CD4-positive, alpha-beta T cell treated with Interleukin-12 subunit alpha and Interleukin-12 subunit beta, for 1 hour (primary cell): ENCODE data around the gene IGF1.
"Not testable (repeated sequence)": the region's sequence is repeated elsewhere in the genome, so short reads cannot be mapped to it uniquely, and the experiment has no call there.

ENCODE experiments used
- DNase-seq: peaks from one replicate; pipeline ENCODE4 v3.0.0-alpha.2; 2020

IGF1 gene

GRCh38 chr12:102454808-102455760, 25.3 kb downstream of the IGF1 start:
- no peak for DNase-seq

- DNase-seq = no peak
These were observed 26.0 kb downstream of the IGF1 start for GRCh38 chr12:102454330-102454729.

- no peak for DNase-seq
These were observed 27.8 kb downstream of the IGF1 start for GRCh38 chr12:102452605-102453004.

GRCh38 chr12:102449018-102449417, 31.3 kb downstream of the IGF1 start:
- not testable (repeated sequence) for DNase-seq

DNA sequence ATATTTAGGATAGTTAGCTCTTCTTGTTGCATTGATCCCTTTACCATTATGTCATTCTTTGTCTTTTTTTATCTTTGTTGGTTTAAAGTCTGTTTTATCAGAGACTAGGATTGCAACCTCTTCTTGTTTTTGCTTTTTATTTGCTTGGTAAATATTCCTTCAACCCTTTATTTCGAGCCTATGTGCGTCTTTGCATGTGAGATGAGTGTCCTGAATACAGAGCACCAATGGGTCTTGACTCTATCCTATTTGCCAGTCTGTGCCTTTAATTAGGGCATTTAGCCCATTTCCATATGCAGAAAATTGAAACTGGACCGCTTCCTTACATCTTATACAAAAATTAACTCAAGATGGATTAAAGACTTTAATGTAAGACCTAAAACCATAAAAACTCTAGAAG, 32.9 kb downstream of the IGF1 start:
- not testable (repeated sequence) for DNase-seq

- DNase-seq = no peak
These were observed 35.7 kb downstream of the IGF1 start for GRCh38 chr12:102444707-102445106.

DNA sequence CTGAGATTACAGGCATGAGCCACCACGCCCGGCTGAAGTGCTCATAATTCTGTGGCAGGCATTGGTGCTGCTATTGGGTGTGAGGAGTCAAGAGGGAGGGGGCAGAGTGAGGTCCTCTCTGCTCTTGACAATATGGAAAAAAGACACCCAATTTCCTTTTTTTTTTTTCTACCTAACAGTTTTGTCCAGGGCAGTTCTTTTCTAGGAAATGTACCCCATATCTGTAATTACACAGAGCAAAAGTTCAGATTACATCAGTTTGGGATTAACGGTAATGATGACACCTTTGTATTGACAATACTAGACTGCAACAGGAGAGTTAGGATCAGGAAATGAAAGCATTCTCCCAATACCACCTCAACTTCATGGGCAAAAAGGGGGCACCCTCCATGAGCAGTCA, 36.3 kb downstream of the IGF1 start:
- DNase-seq = no peak

GRCh38 chr12:102441077-102441596, 39.2 kb downstream of the IGF1 start:
- DNase-seq = no peak

- no peak for DNase-seq
These were observed 40.6 kb downstream of the IGF1 start for GRCh38 chr12:102439426-102440405.

- no peak for DNase-seq
These were observed 41.5 kb downstream of the IGF1 start for GRCh38 chr12:102438827-102439210.

DNA sequence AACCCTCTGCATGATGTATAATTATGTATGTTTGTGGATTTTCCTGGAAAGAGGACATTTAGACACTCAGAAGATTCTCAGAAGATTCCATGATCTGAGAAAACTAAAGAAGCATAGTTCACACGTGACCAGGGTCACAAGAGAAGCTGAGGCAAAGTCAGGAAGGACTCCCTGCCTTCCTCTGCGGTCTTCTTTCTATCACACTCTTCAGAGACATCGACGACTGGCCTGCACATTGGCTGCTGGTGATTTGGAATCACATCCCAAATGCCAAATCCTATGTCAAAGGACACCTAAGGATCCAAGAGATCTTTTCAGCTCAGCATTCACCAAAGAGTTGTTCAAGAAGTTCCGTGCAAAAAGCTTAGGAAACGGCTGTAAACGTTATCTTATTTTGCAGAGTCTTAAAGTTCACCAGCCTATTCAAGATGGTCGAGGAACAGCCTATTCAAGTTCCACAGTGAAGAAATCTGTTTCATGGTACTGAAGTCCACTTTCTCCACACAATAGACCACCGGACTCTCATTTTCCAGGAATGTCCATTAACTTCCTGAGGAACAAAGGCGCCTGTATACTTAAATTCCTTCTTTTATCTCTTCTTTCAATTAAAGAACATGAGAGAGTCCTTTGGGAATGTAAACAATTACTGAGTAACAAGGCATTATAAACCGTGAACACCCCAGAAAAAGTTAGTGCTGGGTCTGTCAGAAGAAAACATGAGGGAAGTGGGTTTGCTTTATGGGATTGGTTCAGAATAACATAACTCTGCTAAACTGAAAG, 42.1 kb downstream of the IGF1 start:
- no peak for DNase-seq

DNA sequence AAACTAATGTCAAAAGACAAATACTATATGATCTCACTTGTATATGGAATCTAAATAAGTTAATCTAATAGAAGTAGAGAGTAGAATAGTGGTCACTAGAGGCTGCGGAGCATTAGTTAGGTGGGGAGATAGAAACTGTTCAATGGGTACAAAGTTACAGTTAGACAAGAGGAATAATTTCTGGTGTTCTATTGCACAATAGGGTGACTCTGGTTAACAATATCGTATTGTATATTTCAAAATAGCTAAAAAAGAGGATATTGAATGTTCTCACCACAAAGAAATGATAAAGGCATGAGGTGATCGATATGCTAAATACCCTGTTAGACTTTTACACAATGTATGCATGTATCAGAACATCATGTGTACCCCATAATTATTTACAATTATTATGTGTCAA, 42.9 kb downstream of the IGF1 start:
- no peak for DNase-seq

DNA sequence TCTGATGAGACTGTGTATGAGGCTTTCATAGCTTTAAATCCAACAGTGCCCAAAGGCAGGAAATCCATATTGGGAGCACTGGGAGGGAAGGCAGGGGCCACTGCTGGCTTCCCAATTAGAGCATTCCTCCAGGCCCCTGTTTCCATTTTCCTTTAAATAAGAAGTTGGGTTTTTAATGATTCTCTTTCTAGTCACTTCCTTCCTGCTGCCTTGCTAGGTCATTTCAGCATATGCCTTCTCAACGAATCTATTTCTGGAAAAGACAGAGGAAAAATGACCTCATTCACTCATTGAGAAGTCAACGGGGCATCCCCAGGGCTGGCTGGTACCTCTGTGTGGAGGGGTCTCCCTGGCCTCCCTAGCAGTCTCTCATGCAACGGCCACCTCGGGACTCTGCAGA, 43.5 kb downstream of the IGF1 start:
- DNase-seq = no peak

DNA sequence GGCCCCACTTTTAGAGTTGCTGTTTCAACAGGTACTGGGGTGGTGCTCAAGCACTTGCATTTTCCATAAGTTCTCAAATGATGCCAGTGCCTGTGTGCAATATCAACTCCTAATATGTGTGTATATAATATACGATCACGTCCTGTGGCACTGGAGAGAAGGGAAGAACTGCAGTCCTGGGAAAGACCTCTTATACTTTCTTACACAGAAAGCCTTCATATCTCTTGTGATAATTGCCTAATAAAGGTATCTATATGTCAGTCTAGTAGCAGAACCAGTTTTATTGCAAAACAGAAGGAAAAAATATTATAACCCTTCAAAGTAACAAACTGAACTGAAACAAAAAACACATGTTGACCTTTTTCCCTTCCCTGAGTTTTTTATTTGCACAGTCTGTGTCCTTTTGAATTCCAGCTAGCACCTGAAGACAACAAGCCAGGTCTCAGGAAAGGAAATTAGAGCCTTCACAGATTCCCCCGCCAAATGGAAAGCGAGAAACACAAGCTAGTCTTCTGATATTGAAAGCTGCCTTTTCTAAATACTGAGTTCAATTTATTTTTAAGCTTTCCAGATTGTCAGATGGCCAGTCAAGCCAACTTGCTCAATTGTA, 44.4 kb downstream of the IGF1 start:
- no peak for DNase-seq

GRCh38 chr12:102433304-102433703, 47.1 kb downstream of the IGF1 start:
- no peak for DNase-seq

DNA sequence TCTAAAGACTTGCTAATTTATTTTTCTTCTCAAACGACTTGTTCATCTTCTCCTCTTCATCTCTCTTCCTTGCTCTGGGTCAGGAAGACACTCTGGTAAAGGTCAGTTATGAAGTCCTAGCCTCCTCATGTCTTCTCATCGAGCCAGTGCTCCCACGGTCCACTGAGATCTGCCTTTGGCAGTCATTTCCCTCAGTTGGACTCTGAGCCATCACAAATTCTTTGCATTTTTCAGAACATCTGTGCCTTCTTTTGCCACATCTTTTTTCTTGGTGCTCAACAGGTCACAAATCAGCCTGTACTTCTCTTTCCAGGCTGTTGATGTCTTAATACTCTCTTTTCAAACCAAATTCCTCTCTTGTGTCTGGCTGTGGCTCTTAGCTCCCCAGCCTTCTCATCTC, 49.7 kb downstream of the IGF1 start:
- no peak for DNase-seq

DNA sequence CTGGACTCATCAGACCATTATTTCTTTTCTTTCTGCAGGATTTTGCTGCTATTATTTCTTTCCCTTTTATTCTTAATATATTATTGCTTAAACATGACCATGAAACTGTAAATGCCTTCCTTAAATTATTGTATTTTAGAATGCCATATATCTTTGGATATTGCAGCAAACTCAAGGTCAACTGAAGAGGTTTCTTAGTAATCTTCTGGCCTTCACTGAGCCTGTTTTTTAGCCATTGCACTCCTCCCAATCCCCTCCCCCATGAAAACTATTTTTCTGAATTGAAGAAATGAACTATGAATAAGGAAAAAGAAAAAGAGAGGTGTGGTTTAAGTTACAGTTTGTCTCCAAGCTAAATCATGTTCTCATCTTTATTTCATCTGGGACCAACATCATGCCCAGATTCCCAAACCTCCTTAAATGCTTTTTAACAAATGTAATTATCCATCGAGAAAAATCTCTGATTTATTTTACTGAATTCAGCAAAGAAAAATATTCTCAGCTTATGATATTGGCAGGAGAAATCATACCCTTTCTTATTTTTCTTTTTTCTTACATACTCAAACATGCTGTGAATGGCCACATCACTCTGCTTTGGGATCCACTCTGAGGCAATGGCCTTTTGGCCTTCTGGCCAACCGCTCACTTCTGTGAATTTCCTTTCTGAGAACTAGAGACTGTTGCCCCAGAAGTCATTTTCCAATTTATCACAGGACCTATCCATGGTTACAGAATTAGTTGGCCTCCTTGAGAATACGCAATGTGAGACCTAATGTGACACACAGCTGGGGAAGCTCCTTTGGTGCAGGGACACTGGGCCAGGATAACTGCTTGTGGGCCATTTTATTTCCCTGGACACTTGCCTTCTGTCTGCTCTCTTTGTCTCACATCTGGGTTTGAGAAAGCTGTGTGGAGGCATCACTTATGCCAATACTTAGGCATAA, 50.9 kb downstream of the IGF1 start:
- no peak for DNase-seq

GRCh38 chr12:102427543-102427941, 52.8 kb downstream of the IGF1 start:
- no peak for DNase-seq

DNA sequence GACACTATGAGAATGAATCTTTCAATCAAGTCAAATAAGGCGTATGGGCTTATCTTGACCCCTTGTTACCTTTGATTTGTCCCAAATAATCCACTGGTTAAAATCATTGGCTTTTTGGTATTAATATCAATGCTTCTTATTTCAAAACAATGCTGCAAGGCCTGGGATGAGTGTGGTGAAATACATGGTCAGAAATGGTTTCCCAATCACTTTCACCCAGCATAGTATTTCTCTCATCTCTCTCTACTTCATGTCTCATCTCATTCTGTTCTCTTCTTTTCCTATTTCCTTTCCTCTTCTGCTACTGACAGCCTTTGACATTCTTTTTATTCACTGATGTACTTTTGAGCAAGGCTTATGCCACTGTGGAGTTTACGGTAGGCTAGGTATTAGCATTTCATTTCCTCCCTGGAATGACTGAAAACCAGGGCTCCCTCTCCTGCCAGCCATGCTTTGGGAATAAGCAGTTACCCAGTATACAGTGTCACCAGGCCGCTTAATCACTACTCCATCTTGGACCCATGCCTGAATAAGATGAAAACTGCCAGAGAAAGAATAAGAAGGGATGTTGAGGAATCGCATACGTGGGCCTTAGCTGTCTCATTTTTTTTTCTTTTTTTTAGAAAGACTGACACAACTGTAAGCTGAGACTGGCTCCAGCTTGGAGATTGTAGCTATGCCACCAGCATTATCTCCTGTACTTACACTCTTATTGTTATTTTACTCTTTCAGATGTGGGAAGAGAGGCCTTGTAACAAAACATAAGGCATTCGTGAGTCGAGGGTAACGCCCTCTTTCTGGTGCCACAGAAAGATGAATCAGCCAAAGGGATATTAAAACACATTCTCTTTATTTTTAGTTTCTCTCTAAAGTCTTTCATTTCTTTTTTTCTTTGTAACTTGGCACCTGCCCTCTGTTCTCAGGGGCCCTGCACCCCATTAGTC, 53.5 kb downstream of the IGF1 start:
- DNase-seq = no peak
